Tibial nerve (tissue), 4 donors: Measurements from ENCODE around the gene SMARCA2. TPM values are rescaled to one million over a fixed set of nuclear protein-coding genes. Genes with fewer than 3 reads are reported as not detected.

ENCODE experiments used
- DNase-seq, 2 donors: peaks; one replicate each; pipeline ENCODE4 v3.0.0-alpha.2; 2019; ENCODE audit warnings: low spot score in 2 of 2
- H3K27ac ChIP-seq, 4 donors: fragments of 200-600 bp; sonication (generic) in 3 of 4; one replicate each; pipeline ENCODE4 v1.5.1; 2017 to 2019; ENCODE audit warnings: mild to moderate bottlenecking in 1 of 4
- H3K27me3 ChIP-seq, 2 donors: fragments of 200-600 bp; sonication (generic) in 1 of 2; one replicate each; pipeline versions ENCODE4 v1.5.1 to v1.6.0; 2017 to 2019
- H3K36me3 ChIP-seq, 3 donors: fragments of 200-600 bp; sonication (generic); one replicate each; pipeline ENCODE4 v1.5.1; 2018 to 2019
- H3K4me1 ChIP-seq, 4 donors: fragments of 200-600 bp; sonication (generic) in 3 of 4; one replicate each; pipeline ENCODE4 v1.5.1; 2017 to 2019
- H3K4me3 ChIP-seq, 4 donors: fragments of 200-600 bp; sonication (generic) in 3 of 4; one replicate each; pipeline ENCODE4 v1.5.1; 2017 to 2019; ENCODE audit warnings: mild to moderate bottlenecking in 1 of 4, moderate library complexity in 1 of 4
- H3K9me3 ChIP-seq, 4 donors: fragments of 200-600 bp; sonication (generic) in 3 of 4; one replicate each; pipeline ENCODE4 v1.5.1; 2017 to 2019
- EP300 ChIP-seq, 2 donors: sonication (generic); formaldehyde crosslinking; IDR thresholded peaks; one replicate each; pipeline ENCODE4 v1.6.1; 2017; ENCODE audit warnings: antibody characterized with exemption in 2 of 2, mild to moderate bottlenecking in 1 of 2
- POLR2A ChIP-seq, 2 donors: fragments of 450-650 bp; IDR thresholded peaks; one replicate each; pipeline ENCODE4 v1.6.1; 2017; ENCODE audit warnings: antibody characterized with exemption in 2 of 2, mild to moderate bottlenecking in 2 of 2, moderate library complexity in 2 of 2
- WGBS, 2 donors: methylation state at CpG; one replicate each; pipeline ENCODE4 v1.1.5; 2018; 5-methylcytosine and 5-hydroxymethylcytosine counted together
- total RNA-seq, 4 donors: library from RNA; depleted of rRNA; stranded (reverse); fragments of >200 nt; gene quantifications; one replicate each; pipeline ENCODE4 v1.1.0, GENCODE V29; 2016
- TF ChIP-seq, protein P1 (sequence below), 5 experiments: fragments of 200-600 bp in 3 of 5; fragments of 450-650 bp in 2 of 5; sonication (generic) in 3 of 5; IDR thresholded peaks; one replicate each; pipeline ENCODE4 v1.5.1; 2016 to 2019; ENCODE audit warnings: antibody characterized with exemption in 5 of 5, mild to moderate bottlenecking in 3 of 5, moderate library complexity in 2 of 5

SMARCA2 gene
- total RNA-seq, 4 donors from 2014 or later = 75.9 to 140 (median 119) TPM

DNA sequence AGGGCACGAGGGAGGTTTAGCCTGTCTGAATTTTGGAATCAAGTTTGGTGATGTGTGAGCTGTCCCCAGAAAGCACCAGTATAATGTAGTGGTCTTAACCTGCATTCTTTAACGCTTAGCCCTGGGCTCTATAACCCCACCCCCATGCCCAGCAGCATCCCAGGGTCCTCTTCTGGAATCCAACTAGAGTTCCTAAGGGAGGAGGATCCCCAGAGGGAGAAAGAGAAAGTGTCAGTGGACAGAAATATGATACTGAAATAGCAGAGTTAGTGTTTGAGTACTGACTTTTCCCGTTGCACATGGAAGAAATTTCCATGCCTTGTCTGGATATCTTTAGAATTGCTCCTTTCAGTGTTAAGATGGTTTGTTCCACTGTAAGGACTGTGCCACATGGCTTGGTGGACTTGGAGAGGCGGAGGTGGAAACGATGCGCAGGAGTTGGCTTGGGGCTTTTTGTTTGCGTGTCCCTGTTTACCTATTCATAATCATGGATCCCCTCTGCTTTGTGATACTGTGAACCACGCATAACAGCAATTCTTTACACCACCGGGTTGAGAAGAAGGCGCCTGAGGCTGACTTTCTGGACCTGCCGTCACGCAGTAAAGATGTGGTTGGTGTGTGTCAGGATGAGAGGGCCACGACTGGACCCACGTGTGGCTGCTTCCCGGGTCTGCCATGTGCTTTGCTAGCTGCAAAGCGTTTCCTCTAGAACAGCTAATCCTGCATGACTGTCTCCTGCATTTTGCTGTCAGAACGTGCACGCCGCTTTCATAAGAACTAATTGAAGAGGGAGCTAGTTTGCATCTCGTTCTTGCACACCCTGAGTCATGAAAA, 142.3 kb downstream of the SMARCA2 start:
- peaks cover 0 to 5% (median 0%) of the 10 kb centered on the region in 3 donors for H3K36me3 ChIP-seq
- WGBS, 2 donors = 6 to 7% methylated on average over 20 of the region's 20 CpGs
- H3K27me3 ChIP-seq = no peaks in the 10 kb centered on the region
- no peaks in the 10 kb centered on the region for H3K9me3 ChIP-seq
- TF ChIP-seq EP300 (IDR thresholded peaks at IDR 0.05) (no peak), POLR2A (IDR thresholded peaks at IDR 0.05) (no peak)
- TF ChIP-seq, protein P1, sequence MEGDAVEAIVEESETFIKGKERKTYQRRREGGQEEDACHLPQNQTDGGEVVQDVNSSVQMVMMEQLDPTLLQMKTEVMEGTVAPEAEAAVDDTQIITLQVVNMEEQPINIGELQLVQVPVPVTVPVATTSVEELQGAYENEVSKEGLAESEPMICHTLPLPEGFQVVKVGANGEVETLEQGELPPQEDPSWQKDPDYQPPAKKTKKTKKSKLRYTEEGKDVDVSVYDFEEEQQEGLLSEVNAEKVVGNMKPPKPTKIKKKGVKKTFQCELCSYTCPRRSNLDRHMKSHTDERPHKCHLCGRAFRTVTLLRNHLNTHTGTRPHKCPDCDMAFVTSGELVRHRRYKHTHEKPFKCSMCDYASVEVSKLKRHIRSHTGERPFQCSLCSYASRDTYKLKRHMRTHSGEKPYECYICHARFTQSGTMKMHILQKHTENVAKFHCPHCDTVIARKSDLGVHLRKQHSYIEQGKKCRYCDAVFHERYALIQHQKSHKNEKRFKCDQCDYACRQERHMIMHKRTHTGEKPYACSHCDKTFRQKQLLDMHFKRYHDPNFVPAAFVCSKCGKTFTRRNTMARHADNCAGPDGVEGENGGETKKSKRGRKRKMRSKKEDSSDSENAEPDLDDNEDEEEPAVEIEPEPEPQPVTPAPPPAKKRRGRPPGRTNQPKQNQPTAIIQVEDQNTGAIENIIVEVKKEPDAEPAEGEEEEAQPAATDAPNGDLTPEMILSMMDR (IDR thresholded peaks at IDR 0.05) = no peak
- peak overlapping the region; percentile 8 to 82 (median 64) for H3K27ac ChIP-seq
- no peak for DNase-seq
- H3K4me3 ChIP-seq = peak overlapping the region; percentile 29 to 56 (median 42)
- H3K4me1 ChIP-seq = peaks cover 0 to 50% (median 6%) of the 10 kb centered on the region in 4 donors

DNA sequence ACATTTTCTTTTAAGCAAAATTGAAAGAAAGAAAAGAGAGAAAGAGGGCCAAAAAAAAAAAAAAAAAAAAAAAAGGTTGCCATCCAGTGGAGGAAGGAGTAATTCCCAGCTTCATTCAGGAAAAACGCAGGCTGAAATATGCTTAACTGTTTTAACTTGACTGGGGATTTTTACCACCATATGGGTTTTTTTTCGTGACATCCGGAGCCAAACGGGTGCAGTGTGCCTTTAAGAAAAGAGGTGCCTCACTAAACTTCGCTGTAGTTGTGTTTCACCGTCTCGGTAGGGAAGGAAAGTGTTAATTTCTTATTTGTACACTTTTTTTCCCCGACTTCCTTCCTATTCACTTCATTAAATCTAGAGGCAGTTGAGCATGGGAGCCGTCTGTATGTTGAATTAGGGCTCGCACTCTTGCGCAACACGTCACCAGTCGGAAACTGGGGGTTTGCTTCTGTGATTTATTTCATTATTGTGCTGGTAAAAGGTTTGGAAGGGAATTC, 143.0 kb downstream of the SMARCA2 start:
- WGBS, 2 donors = 1% methylated on average over 13 of the region's 13 CpGs
- peak overlapping the region; percentile 29 to 56 (median 42) for H3K4me3 ChIP-seq
- H3K36me3 ChIP-seq = peaks cover 0 to 10% (median 0%) of the 10 kb centered on the region in 3 donors
- peak overlapping the region in 3 of 4 donors; percentile 58 to 82 (median 69) for H3K27ac ChIP-seq
- H3K27me3 ChIP-seq = no peaks in the 10 kb centered on the region
- no peak for TF ChIP-seq POLR2A (IDR thresholded peaks at IDR 0.05)
- TF ChIP-seq EP300 (IDR thresholded peaks at IDR 0.05) = peak in 1 of 2 donors; percentile 50
- TF ChIP-seq, protein P1 (IDR thresholded peaks at IDR 0.05) = no peak
- DNase-seq = peak; percentile 38 to 64
- peaks cover 0 to 44% (median 6%) of the 10 kb centered on the region in 4 donors for H3K4me1 ChIP-seq
- H3K9me3 ChIP-seq = no peaks in the 10 kb centered on the region

DNA sequence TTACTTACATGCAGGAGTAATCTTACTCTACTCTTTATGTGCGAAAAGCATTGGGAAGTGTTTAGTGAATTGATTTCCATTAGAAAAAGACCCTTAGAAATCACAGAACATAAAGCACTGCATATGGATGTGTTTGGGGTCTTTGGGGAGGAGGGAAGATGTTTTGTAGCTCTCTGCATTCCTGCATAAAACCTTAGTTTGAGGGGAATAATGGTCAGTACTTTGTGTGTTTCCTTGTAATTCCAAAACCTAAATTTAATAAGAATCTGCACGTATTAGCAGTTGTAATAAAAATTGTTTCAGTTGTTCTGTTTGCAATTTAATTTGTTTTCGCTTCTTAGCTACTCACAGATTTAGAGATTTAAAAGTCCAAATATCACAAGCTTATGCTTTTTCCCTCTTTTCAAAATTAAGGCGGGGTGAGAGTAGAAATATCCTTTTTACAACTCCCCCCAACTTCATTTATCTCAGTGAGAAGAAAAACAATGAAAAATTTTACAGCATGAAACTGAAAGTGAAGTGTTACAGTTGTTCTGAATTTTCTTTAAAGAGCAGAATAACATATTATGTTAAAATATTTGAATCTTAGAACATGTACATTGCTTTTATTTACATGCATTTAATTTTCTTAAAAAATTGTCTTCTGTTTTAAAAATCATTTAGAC, 143.8 kb downstream of the SMARCA2 start:
- no peaks in the 10 kb centered on the region for H3K9me3 ChIP-seq
- peak overlapping the region; percentile 23 to 82 (median 64) for H3K27ac ChIP-seq
- H3K36me3 ChIP-seq = peaks cover 0 to 18% (median 0%) of the 10 kb centered on the region in 3 donors
- no peak for DNase-seq
- H3K27me3 ChIP-seq = no peaks in the 10 kb centered on the region
- H3K4me3 ChIP-seq = peak overlapping the region; percentile 29 to 56 (median 42)
- H3K4me1 ChIP-seq = peaks cover 0 to 38% (median 6%) of the 10 kb centered on the region in 4 donors
- TF ChIP-seq EP300 (IDR thresholded peaks at IDR 0.05) (no peak), POLR2A (IDR thresholded peaks at IDR 0.05) (no peak)
- TF ChIP-seq, protein P1 (IDR thresholded peaks at IDR 0.05) = no peak
- 11 to 14% methylated on average over 4 of the region's 4 CpGs for WGBS, 2 donors

DNA sequence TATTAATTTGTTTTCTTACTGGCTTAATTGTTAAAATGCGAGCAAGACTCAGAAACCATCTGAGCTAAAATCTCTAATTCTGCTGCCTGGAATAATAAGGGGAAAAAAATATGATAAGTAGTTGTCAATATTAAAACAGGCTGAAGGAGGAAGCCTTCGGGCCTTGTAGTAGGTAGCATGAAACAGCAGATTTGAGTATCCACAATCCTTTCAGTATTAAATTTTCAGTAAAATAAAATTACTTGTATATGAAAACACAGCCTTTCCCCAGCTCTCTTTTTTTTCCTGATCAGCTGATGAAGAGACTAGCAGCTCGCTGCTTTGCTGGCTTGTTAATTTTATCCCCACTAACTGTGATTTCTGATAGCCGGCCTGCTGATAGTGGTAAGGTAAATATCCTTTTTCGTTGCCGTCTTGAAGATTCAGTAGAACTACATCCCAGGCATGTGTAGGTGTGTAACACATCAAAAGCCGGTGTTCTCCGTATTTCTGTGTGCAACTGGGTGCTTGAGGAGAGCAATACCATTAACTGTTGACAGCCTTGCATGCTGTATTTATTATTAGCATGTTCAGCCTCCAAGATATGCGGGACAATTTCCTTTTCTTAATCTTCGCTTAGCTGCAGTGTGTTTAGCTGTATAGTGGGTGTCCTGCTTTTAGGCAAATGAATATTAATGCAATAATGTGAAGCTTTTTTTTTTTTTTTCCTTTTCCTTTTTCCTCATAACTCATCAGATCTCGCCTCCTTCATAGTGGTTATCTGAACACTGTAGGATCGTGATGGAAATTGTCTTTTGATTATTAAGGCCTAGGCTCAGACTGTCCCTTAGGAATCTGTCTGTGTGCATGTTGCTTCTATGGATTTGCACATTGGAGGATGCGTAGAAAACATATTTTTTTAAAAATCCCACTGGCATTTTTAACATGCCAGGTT, 144.6 kb downstream of the SMARCA2 start:
- peaks cover 0 to 32% (median 6%) of the 10 kb centered on the region in 4 donors for H3K4me1 ChIP-seq
- DNase-seq = no peak
- no peaks in the 10 kb centered on the region for H3K9me3 ChIP-seq
- 10 to 11% methylated on average over 13 of the region's 13 CpGs for WGBS, 2 donors
- no peaks in the 10 kb centered on the region for H3K27me3 ChIP-seq
- peak overlapping the region; percentile 23 to 82 (median 64) for H3K27ac ChIP-seq
- peak overlapping the region; percentile 15 to 56 (median 34) for H3K4me3 ChIP-seq
- H3K36me3 ChIP-seq = peaks cover 0 to 20% (median 0%) of the 10 kb centered on the region in 3 donors
- no peak for TF ChIP-seq POLR2A (IDR thresholded peaks at IDR 0.05)
- TF ChIP-seq, protein P1 (IDR thresholded peaks at IDR 0.05) = no peak
- TF ChIP-seq EP300 (IDR thresholded peaks at IDR 0.05) = no peak
